GM18867 (cell line): Measurements from ENCODE around the gene PDCD1.
"Not testable (repeated sequence)": the region's sequence is repeated elsewhere in the genome, so short reads cannot be mapped to it uniquely, and the experiment has no call there.

ENCODE experiments used
- ATAC-seq: cut with Tn5 transposase; IDR thresholded peaks from one replicate; pipeline ENCODE4 v1.9.1; 2021; ENCODE audit warnings: mild to moderate bottlenecking, moderate library complexity; ENCODE audit not compliant: unreplicated experiment

PDCD1 gene

GRCh38 chr2:241879326-241879725 is 20.6 kb upstream of the PDCD1 start:
- no peak for ATAC-seq

GRCh38 chr2:241877989-241878970 is 19.6 kb upstream of the PDCD1 start:
- no peak for ATAC-seq

GRCh38 chr2:241877197-241877685 is 18.5 kb upstream of the PDCD1 start:
- no peak for ATAC-seq

- no peak for ATAC-seq
Observed at GRCh38 chr2:241876528-241877196, 18.0 kb upstream of the PDCD1 start.

- ATAC-seq, result not testable (repeated sequence)
Observed at GRCh38 chr2:241875754-241876527, 17.2 kb upstream of the PDCD1 start.

GRCh38 chr2:241874277-241874925 is 15.7 kb upstream of the PDCD1 start:
- ATAC-seq, result no peak

GRCh38 chr2:241873803-241874110 is 15.1 kb upstream of the PDCD1 start:
- ATAC-seq, result no peak

- ATAC-seq, result no peak
Observed at GRCh38 chr2:241873081-241873802, 14.5 kb upstream of the PDCD1 start.

- no peak for ATAC-seq
Observed at GRCh38 chr2:241872313-241872642, 13.6 kb upstream of the PDCD1 start.

GRCh38 chr2:241871538-241872312 is 13.0 kb upstream of the PDCD1 start:
- ATAC-seq, result no peak

- no peak for ATAC-seq
Observed at GRCh38 chr2:241870611-241871537, 12.2 kb upstream of the PDCD1 start.

GRCh38 chr2:241870081-241870541 is 11.4 kb upstream of the PDCD1 start:
- ATAC-seq, result no peak

GRCh38 chr2:241869087-241869961 is 10.6 kb upstream of the PDCD1 start, which contains the start of gene RTP5:
Gene RTP5 (plus strand): TSS chr2:241869729. CDS start chr2:241869757, 28 bp downstream.
- no peak for ATAC-seq

GRCh38 chr2:241868661-241869081 is 10.0 kb upstream of the PDCD1 start:
- ATAC-seq, result no peak

GRCh38 chr2:241867776-241868420 is 9.2 kb upstream of the PDCD1 start:
- no peak for ATAC-seq

GRCh38 chr2:241866790-241867645 is 8.3 kb upstream of the PDCD1 start:
- ATAC-seq, result no peak
